ENCODE results near the gene THTPA. TPM values are rescaled to one million over a fixed set of nuclear protein-coding genes. Genes with fewer than 3 reads are reported as not detected.

THTPA gene
- total RNA-seq, 1 experiment from 2014 or later, result 4.1 TPM

DNA sequence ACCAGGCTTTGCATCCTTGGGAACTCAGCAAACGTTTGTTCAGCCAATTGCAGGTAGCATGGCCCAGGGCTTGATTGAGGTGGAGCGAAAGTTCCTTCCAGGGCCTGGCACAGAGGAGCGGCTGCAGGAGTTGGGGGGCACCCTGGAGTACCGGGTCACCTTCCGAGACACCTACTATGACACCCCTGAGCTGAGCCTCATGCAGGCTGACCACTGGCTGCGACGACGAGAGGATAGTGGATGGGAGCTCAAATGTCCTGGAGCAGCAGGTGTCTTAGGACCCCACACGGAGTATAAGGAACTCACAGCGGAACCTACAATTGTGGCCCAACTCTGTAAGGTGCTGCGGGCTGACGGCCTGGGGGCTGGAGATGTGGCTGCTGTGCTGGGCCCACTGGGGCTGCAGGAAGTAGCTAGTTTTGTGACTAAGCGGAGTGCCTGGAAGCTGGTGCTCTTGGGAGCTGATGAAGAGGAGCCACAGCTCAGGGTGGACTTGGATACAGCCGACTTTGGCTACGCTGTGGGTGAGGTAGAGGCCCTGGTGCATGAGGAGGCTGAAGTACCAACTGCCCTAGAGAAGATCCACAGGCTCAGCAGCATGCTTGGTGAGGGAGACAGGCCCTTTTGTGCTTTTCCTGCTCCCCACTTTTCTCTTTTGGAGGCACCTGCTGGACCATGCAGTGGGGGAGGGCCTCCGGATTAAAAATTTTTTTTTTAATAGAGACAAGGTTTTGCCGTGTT is 799 bp downstream of the THTPA start:
- Histone ChIP-seq H3K27ac (no peak overlapping the region), H3K4me1 (replicated peaks; ENCODE audit: insufficient read depth) (no peaks in the 10 kb centered on the region; the same call in 1 of the 2 replicates), H3K36me3 (ENCODE audit: low read depth) (no peaks in the 10 kb centered on the region), H3K9me2 (ENCODE audit: insufficient read depth) (no peaks in the 10 kb centered on the region), H3K9me3 (ENCODE audit: insufficient read depth, low read depth) (no peaks in the 10 kb centered on the region), H3K27me3 (ENCODE audit: insufficient read depth, low read depth) (no peaks in the 10 kb centered on the region), H3K4me2 (peak overlapping the region; percentile 91), H3K4me3 (peak overlapping the region; percentile 81), H3K79me2 (ENCODE audit: low read depth) (no peaks in the 10 kb centered on the region), H2AFZ (peak overlapping the region; percentile 84), H4K20me1 (ENCODE audit: insufficient read depth) (no peaks in the 10 kb centered on the region; the same call in 1 of the 2 replicates), H3F3A (ENCODE audit: insufficient read depth, low read depth) (peaks cover 9% of the 10 kb centered on the region)
- ChIA-PET POLR2A (ENCODE audit: unreplicated experiment) (interaction anchor here (0.6 kb wide), 1 partner anchor 78 kb away, joined by 4 read pairs; no protein-coding TSS in a partner anchor), CTCF (interaction anchor here (0.6 kb wide), 1 partner anchor 10 kb away, joined by 16 read pairs; no protein-coding TSS in a partner anchor)
- DNase-seq, result peak in 1 of 2 experiments; percentile 17
- TF ChIP-seq, protein P1, sequence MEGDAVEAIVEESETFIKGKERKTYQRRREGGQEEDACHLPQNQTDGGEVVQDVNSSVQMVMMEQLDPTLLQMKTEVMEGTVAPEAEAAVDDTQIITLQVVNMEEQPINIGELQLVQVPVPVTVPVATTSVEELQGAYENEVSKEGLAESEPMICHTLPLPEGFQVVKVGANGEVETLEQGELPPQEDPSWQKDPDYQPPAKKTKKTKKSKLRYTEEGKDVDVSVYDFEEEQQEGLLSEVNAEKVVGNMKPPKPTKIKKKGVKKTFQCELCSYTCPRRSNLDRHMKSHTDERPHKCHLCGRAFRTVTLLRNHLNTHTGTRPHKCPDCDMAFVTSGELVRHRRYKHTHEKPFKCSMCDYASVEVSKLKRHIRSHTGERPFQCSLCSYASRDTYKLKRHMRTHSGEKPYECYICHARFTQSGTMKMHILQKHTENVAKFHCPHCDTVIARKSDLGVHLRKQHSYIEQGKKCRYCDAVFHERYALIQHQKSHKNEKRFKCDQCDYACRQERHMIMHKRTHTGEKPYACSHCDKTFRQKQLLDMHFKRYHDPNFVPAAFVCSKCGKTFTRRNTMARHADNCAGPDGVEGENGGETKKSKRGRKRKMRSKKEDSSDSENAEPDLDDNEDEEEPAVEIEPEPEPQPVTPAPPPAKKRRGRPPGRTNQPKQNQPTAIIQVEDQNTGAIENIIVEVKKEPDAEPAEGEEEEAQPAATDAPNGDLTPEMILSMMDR (conservative IDR thresholded peaks at IDR 0.05), result no peak
- no peak for TF ChIP-seq EZH2 (IDR thresholded peaks at IDR 0.05; ENCODE audit: low read depth)
- intact Hi-C loops (cut with micrococcal nuclease; ENCODE audit: unreplicated experiment), result loop anchor here (5.0 kb wide), 1 partner anchor 230 kb away; no protein-coding TSS in a partner anchor
- TSS peak; percentile 60 for BruUV-seq (replicated peaks)

DNA sequence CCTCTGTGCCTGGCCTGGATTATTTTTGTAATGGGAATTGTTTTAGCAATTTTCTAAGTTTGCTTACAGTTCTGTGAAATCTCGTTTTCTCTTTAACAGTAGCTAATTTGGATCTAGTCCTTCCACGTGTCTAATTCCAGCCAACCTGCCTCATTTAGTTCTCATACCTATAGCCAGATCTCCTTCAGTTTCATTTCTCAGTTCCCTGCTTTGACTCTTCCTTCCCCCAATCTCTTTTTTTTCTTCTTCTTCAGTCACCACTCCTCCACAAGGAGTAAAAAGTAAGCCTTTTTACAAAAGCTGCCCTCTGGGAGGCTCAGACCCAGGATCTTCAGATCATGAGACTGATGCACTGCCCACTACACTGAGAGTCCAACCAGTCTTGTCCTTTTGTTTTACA is 1.4 kb downstream of the THTPA start:
- no TSS peak for BruUV-seq (replicated peaks)
- no peak overlapping the region for H3K27ac ChIP-seq
- ChIA-PET POLR2A (ENCODE audit: unreplicated experiment) (interaction anchor here (0.6 kb wide), 2 partner anchors 16 to 231 kb away, joined by 3 to 9 read pairs; no protein-coding TSS in a partner anchor), CTCF (interaction anchor here (1.1 kb wide), 1 partner anchor 437 kb away, joined by 3 read pairs; no protein-coding TSS in a partner anchor)
- intact Hi-C loops (cut with micrococcal nuclease; ENCODE audit: unreplicated experiment), result loop anchor here (5.0 kb wide), 1 partner anchor 230 kb away; no protein-coding TSS in a partner anchor
- no peaks in the 10 kb centered on the region for H3K9me3 ChIP-seq (ENCODE audit: insufficient read depth, low read depth)
- no peaks in the 10 kb centered on the region for H3K9me2 ChIP-seq (ENCODE audit: insufficient read depth)
- peaks cover 9% of the 10 kb centered on the region for H3F3A ChIP-seq (ENCODE audit: insufficient read depth, low read depth)
- no peaks in the 10 kb centered on the region for H3K79me2 ChIP-seq (ENCODE audit: low read depth)
- no peaks in the 10 kb centered on the region for H3K36me3 ChIP-seq (ENCODE audit: low read depth)
- peak overlapping the region; percentile 81; the same call in 1 of the 2 replicates for H3K4me3 ChIP-seq
- no peak overlapping the region for H2AFZ ChIP-seq
- TF ChIP-seq EZH2 (IDR thresholded peaks at IDR 0.05; ENCODE audit: low read depth), result no peak
- TF ChIP-seq, protein P1 (conservative IDR thresholded peaks at IDR 0.05), result no peak
- no peak for DNase-seq
- no peaks in the 10 kb centered on the region; the same call in 1 of the 2 replicates for H4K20me1 ChIP-seq (ENCODE audit: insufficient read depth)
- H3K4me1 ChIP-seq (replicated peaks; ENCODE audit: insufficient read depth), result no peaks in the 10 kb centered on the region; the same call in 1 of the 2 replicates
- no peaks in the 10 kb centered on the region for H3K27me3 ChIP-seq (ENCODE audit: insufficient read depth, low read depth)
- peak overlapping the region; percentile 91 for H3K4me2 ChIP-seq

DNA sequence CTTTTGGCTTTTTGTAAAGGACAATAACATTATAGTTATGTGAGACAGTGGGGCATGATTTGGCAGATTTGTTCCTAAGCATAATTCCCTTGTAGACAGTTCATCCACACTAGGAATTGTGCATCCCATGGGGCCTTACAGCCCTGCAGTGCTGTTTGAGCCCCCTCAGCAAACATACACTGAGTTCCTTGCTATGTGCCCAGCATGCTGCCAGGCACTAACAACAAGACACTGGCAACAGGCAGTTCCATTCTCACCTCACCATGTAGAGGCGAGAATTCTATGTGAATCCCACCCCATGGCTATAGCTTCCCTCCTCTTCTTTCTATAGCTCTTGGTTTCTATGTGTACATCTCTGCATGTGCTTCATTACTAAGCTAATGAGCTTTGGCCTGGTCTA is 1.9 kb downstream of the THTPA start:
- ChIA-PET POLR2A (ENCODE audit: unreplicated experiment) (interaction anchor here (0.6 kb wide), 3 partner anchors 15 to 563 kb away, joined by 3 to 9 read pairs (median 4); no protein-coding TSS in a partner anchor), CTCF (interaction anchor here (0.5 to 1.1 kb wide), 3 partner anchors 79 to 445 kb away, joined by 3 to 9 read pairs (median 3); no protein-coding TSS in a partner anchor)
- Histone ChIP-seq H3K9me3 (ENCODE audit: insufficient read depth, low read depth) (no peaks in the 10 kb centered on the region), H3K36me3 (ENCODE audit: low read depth) (no peaks in the 10 kb centered on the region), H2AFZ (no peak overlapping the region), H3K4me1 (replicated peaks; ENCODE audit: insufficient read depth) (no peaks in the 10 kb centered on the region; the same call in 1 of the 2 replicates), H3K9me2 (ENCODE audit: insufficient read depth) (no peaks in the 10 kb centered on the region), H3K79me2 (ENCODE audit: low read depth) (no peaks in the 10 kb centered on the region), H3K4me3 (no peak overlapping the region), H3K27ac (no peak overlapping the region), H4K20me1 (ENCODE audit: insufficient read depth) (no peaks in the 10 kb centered on the region; the same call in 1 of the 2 replicates), H3K4me2 (peak overlapping the region; percentile 91), H3K27me3 (ENCODE audit: insufficient read depth, low read depth) (no peaks in the 10 kb centered on the region), H3F3A (ENCODE audit: insufficient read depth, low read depth) (peaks cover 9% of the 10 kb centered on the region)
- no peak for TF ChIP-seq EZH2 (IDR thresholded peaks at IDR 0.05; ENCODE audit: low read depth)
- TF ChIP-seq, protein P1 (conservative IDR thresholded peaks at IDR 0.05), result no peak
- intact Hi-C loops (cut with micrococcal nuclease; ENCODE audit: unreplicated experiment), result loop anchor here (5.0 kb wide), 1 partner anchor 231 kb away; no protein-coding TSS in a partner anchor
- no TSS peak for BruUV-seq (replicated peaks)
- DNase-seq, result no peak
